ENCODE results near the gene TPPP3.

TPPP3 gene

DNA sequence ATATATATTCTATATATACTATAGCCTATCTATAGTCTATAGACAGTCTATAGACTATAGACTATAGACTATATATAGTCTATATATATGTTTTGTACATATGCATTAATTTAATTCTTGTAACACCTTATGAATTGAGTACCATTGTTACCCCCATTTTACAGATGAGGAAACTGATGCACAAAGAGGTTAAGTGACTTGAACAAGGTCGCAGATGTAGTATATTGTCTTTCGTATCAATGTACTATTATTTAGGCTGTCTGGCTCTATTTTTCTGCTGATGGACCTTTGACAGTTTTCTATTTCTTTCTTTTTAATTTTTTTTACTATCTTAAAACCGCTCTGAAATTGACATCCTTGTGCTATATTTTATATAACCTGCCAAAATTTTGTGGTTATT is 52.0 kb downstream of the TPPP3 start:
- DNase-seq: no peak
